HG03025 (cell line): ENCODE data around the gene ANKRD39.

Source experiments
- ATAC-seq: cut with Tn5 transposase; IDR thresholded peaks from one replicate; pipeline ENCODE4 v1.9.1; 2021; ENCODE audit warnings: mild to moderate bottlenecking, moderate library complexity; ENCODE audit not compliant: unreplicated experiment, low FRiP score

Gene ANKRD39

GRCh38 chr2:96888072-96889011 lies 30.5 kb upstream of the ANKRD39 start:
- no peak for ATAC-seq

GRCh38 chr2:96887493-96888012 lies 29.7 kb upstream of the ANKRD39 start:
- no peak for ATAC-seq

GRCh38 chr2:96885432-96886347 lies 27.9 kb upstream of the ANKRD39 start:
- ATAC-seq, result no peak

GRCh38 chr2:96884299-96885094 lies 26.7 kb upstream of the ANKRD39 start:
- ATAC-seq, result no peak

GRCh38 chr2:96883306-96883705 lies 25.5 kb upstream of the ANKRD39 start:
- no peak for ATAC-seq

GRCh38 chr2:96882906-96883305 lies 25.1 kb upstream of the ANKRD39 start:
- no peak for ATAC-seq

- ATAC-seq, result no peak
Observed at GRCh38 chr2:96882230-96882629, 24.4 kb upstream of the ANKRD39 start.

- no peak for ATAC-seq
Observed at GRCh38 chr2:96881349-96882195, 23.8 kb upstream of the ANKRD39 start.

- ATAC-seq, result no peak
Observed at GRCh38 chr2:96880891-96881273, 23.1 kb upstream of the ANKRD39 start.

GRCh38 chr2:96879545-96880040 lies 21.8 kb upstream of the ANKRD39 start:
- ATAC-seq, result no peak

GRCh38 chr2:96878796-96879544 lies 21.2 kb upstream of the ANKRD39 start:
- ATAC-seq, result no peak

- no peak for ATAC-seq
Observed at GRCh38 chr2:96878171-96878570, 20.4 kb upstream of the ANKRD39 start.

- no peak for ATAC-seq
Observed at GRCh38 chr2:96877631-96878092, 19.8 kb upstream of the ANKRD39 start.

GRCh38 chr2:96877042-96877451 lies 19.2 kb upstream of the ANKRD39 start:
- no peak for ATAC-seq

GRCh38 chr2:96876269-96877041 lies 18.6 kb upstream of the ANKRD39 start:
- no peak for ATAC-seq

- ATAC-seq, result no peak
Observed at GRCh38 chr2:96875498-96876268, 17.9 kb upstream of the ANKRD39 start.
